ENCODE data around the gene ETV6.

Gene ETV6

GRCh38 chr12:11765817-11766794 is 116.6 kb downstream of the ETV6 start:
- no peak for TF ChIP-seq CTCF (IDR thresholded peaks at IDR 0.05; ENCODE audit: low read depth, low read length, missing control alignments)
- peak; percentile 63 for DNase-seq (ENCODE audit: low read depth)
- no peak overlapping the region for H3K4me3 ChIP-seq (ENCODE audit: low read depth, low read length)
- in situ Hi-C loops (cut with HindIII; ENCODE audit: low sequenced_read_pairs): no loop called here

GRCh38 chr12:11767029-11767724 is 117.7 kb downstream of the ETV6 start:
- TF ChIP-seq CTCF (IDR thresholded peaks at IDR 0.05; ENCODE audit: low read depth, low read length, missing control alignments): no peak
- in situ Hi-C loops (cut with HindIII; ENCODE audit: low sequenced_read_pairs): no loop called here
- no peak overlapping the region for H3K4me3 ChIP-seq (ENCODE audit: low read depth, low read length)
- DNase-seq (ENCODE audit: low read depth): no peak

- DNase-seq (ENCODE audit: low read depth): no peak
- no peak for TF ChIP-seq CTCF (IDR thresholded peaks at IDR 0.05; ENCODE audit: low read depth, low read length, missing control alignments)
- in situ Hi-C loops (cut with HindIII; ENCODE audit: low sequenced_read_pairs): no loop called here
- no peak overlapping the region for H3K4me3 ChIP-seq (ENCODE audit: low read depth, low read length)
Measured at GRCh38 chr12:11767798-11768197, 118.3 kb downstream of the ETV6 start.

GRCh38 chr12:11768233-11768965 is 118.9 kb downstream of the ETV6 start:
- no peak for DNase-seq (ENCODE audit: low read depth)
- TF ChIP-seq CTCF (IDR thresholded peaks at IDR 0.05; ENCODE audit: low read depth, low read length, missing control alignments): no peak
- in situ Hi-C loops (cut with HindIII; ENCODE audit: low sequenced_read_pairs): no loop called here
- no peak overlapping the region for H3K4me3 ChIP-seq (ENCODE audit: low read depth, low read length)

- TF ChIP-seq CTCF (IDR thresholded peaks at IDR 0.05; ENCODE audit: low read depth, low read length, missing control alignments): no peak
- no peak for DNase-seq (ENCODE audit: low read depth)
Measured at GRCh38 chr12:11769723-11770514, 120.4 kb downstream of the ETV6 start.

More at GRCh38 chr12:11769723-11770514, 120.4 kb downstream of the ETV6 start:
- in situ Hi-C loops (cut with HindIII; ENCODE audit: low sequenced_read_pairs): no loop called here
- no peak overlapping the region for H3K4me3 ChIP-seq (ENCODE audit: low read depth, low read length)

Measured in astrocyte of the cerebellum (primary cell).